Subcutaneous adipose tissue (tissue), 4 donors: ENCODE data around the gene UNG. TPM values are rescaled to one million over a fixed set of nuclear protein-coding genes. Genes with fewer than 3 reads are reported as not detected.

Source experiments
- CTCF ChIP-seq: fragments of 450-650 bp; IDR thresholded peaks from one replicate; pipeline ENCODE4 v1.5.1; 2016; ENCODE audit warnings: low read depth, mild to moderate bottlenecking, control low read depth, antibody characterized with exemption, moderate library complexity
- total RNA-seq, 4 donors: library from RNA; depleted of rRNA; stranded (reverse); fragments of >200 nt; gene quantifications; one replicate each; pipeline ENCODE4 v1.1.0, GENCODE V29; 2016

UNG gene
- total RNA-seq, 4 donors from 2014 or later = 24.1 to 39.6 (median 31.6) TPM

GRCh38 chr12:109139360-109139759, 42.0 kb downstream of the UNG start:
- TF ChIP-seq CTCF = no peak

- TF ChIP-seq CTCF = no peak
These were observed 42.4 kb downstream of the UNG start for GRCh38 chr12:109139791-109140190.

GRCh38 chr12:109140560-109140959, 43.2 kb downstream of the UNG start:
- TF ChIP-seq CTCF = no peak

- no peak for TF ChIP-seq CTCF
These were observed 46.8 kb downstream of the UNG start for GRCh38 chr12:109144224-109144623.

GRCh38 chr12:109147954-109148353, 50.6 kb downstream of the UNG start:
- TF ChIP-seq CTCF = no peak

GRCh38 chr12:109150124-109150640, 52.8 kb downstream of the UNG start:
- TF ChIP-seq CTCF = no peak

- TF ChIP-seq CTCF = no peak
These were observed 54.1 kb downstream of the UNG start for GRCh38 chr12:109151457-109151856.
